Spleen (tissue), 7 donors: ENCODE data around the gene AURKA.

ENCODE experiments used
- POLR2AphosphoS5 ChIP-seq, 3 donors: sonication (generic); formaldehyde crosslinking; IDR thresholded peaks; one replicate each; pipeline ENCODE4 v1.5.1; 2017; ENCODE audit warnings: antibody characterized with exemption in 3 of 3
- TF ChIP-seq, protein P1 (sequence below), 11 experiments: fragments of 200-600 bp in 7 of 11; fragments of 450-650 bp in 4 of 11; sonication (generic) in 4 of 11; IDR thresholded peaks in 8 of 11; conservative IDR thresholded peaks in 3 of 11; 1 replicate in 7 of 11; 2 replicates in 4 of 11; pipeline versions ENCODE4 v1.4.0 to v1.8.0; 2016 to 2021; ENCODE audit warnings: antibody characterized with exemption in 11 of 11, inconsistent platforms in 4 of 11, mild to moderate bottlenecking in 1 of 11
- donor health status: DM: no; HTN: no; CAD: no; lungs with moderate emphysema.
- donor health status: DM: no; HTN: no; CAD: no.
- donor health status: DM: no; HTN: no; CAD: no.

- no peak for TF ChIP-seq POLR2AphosphoS5 (IDR thresholded peaks at IDR 0.05)
- TF ChIP-seq, protein P1, sequence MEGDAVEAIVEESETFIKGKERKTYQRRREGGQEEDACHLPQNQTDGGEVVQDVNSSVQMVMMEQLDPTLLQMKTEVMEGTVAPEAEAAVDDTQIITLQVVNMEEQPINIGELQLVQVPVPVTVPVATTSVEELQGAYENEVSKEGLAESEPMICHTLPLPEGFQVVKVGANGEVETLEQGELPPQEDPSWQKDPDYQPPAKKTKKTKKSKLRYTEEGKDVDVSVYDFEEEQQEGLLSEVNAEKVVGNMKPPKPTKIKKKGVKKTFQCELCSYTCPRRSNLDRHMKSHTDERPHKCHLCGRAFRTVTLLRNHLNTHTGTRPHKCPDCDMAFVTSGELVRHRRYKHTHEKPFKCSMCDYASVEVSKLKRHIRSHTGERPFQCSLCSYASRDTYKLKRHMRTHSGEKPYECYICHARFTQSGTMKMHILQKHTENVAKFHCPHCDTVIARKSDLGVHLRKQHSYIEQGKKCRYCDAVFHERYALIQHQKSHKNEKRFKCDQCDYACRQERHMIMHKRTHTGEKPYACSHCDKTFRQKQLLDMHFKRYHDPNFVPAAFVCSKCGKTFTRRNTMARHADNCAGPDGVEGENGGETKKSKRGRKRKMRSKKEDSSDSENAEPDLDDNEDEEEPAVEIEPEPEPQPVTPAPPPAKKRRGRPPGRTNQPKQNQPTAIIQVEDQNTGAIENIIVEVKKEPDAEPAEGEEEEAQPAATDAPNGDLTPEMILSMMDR (IDR thresholded peaks at IDR 0.05 in 8 of 11, conservative IDR thresholded peaks at IDR 0.05 in 3 of 11): no peak
These were observed 67.2 kb downstream of the AURKA start for GRCh38 chr20:56324806-56325205.
